GM23338 (cell line): ENCODE measurements around the gene COQ6. TPM values are rescaled to one million over a fixed set of nuclear protein-coding genes. Genes with fewer than 3 reads are reported as not detected.

Experiments
- ATAC-seq: fragments of 200-7000 bp; cut with Tn5 transposase; 3 replicates; pipeline ENCODE4 v1.9.1; 2020
- DNase-seq: peaks from one replicate; pipeline ENCODE4 v3.0.0-alpha.2; 2015; ENCODE audit warnings: low spot score
- H2AFZ ChIP-seq: fragments of 200-600 bp; sonication (generic); 2 replicates; pipeline ENCODE4 v1.8.0; 2016; ENCODE audit warnings: antibody characterized with exemption, mild to moderate bottlenecking, moderate library complexity
- H3F3A ChIP-seq: fragments of 200-600 bp; sonication (generic); replicated peaks from 2 replicates; pipeline ENCODE4 v1.8.0; 2017; ENCODE audit warnings: antibody characterized with exemption, mixed run types, low read depth
- H3K27ac ChIP-seq: fragments of 200-600 bp; sonication (generic); 2 replicates; pipeline ENCODE4 v1.6.1; 2016; ENCODE audit warnings: low read depth
- H3K27me3 ChIP-seq: fragments of 200-600 bp; sonication (generic); 2 replicates; pipeline ENCODE4 v1.8.0; 2016; ENCODE audit warnings: mild to moderate bottlenecking, mixed run types, moderate library complexity; ENCODE audit not compliant: insufficient read depth
- H3K36me3 ChIP-seq: fragments of 200-600 bp; sonication (generic); 2 replicates; pipeline ENCODE4 v1.8.0; 2016; ENCODE audit warnings: mild to moderate bottlenecking; ENCODE audit not compliant: insufficient read depth
- H3K4me1 ChIP-seq: fragments of 200-600 bp; sonication (generic); 2 replicates; pipeline ENCODE4 v1.8.0; 2016; ENCODE audit warnings: mild to moderate bottlenecking, moderate library complexity; ENCODE audit not compliant: insufficient read depth
- H3K4me2 ChIP-seq: fragments of 200-600 bp; sonication (generic); 2 replicates; pipeline ENCODE4 v1.7.1; 2017; ENCODE audit warnings: mixed run types
- H3K4me3 ChIP-seq: fragments of 200-600 bp; sonication (generic); 2 replicates; pipeline ENCODE4 v1.6.1; 2016; ENCODE audit warnings: mixed run types
- H3K79me2 ChIP-seq: fragments of 200-600 bp; sonication (generic); replicated peaks from 2 replicates; pipeline ENCODE4 v1.8.0; 2017; ENCODE audit warnings: mild to moderate bottlenecking; ENCODE audit not compliant: insufficient read depth
- H3K9me2 ChIP-seq: fragments of 200-600 bp; sonication (generic); 2 replicates; pipeline ENCODE4 v1.8.0; 2017; ENCODE audit not compliant: insufficient read depth
- H4K20me1 ChIP-seq: fragments of 200-600 bp; sonication (generic); replicated peaks from 2 replicates; pipeline ENCODE4 v1.8.0; 2017; ENCODE audit warnings: mild to moderate bottlenecking; ENCODE audit not compliant: insufficient read depth
- H3K27ac Mint-ChIP-seq: 2 replicates; pipeline ENCODE4 v1.8.0; 2020; ENCODE audit warnings: inconsistent platforms, mild to moderate bottlenecking, moderate library complexity, mixed read lengths
- H3K27me3 Mint-ChIP-seq: 3 replicates; pipeline ENCODE4 v1.8.0; 2022; ENCODE audit warnings: low read depth, mild to moderate bottlenecking, moderate library complexity, mixed read lengths, inconsistent platforms; ENCODE audit not compliant: insufficient read depth, poor library complexity
- H3K36me3 Mint-ChIP-seq: 3 replicates; pipeline ENCODE4 v1.8.0; 2021; ENCODE audit warnings: low read depth, mild to moderate bottlenecking, inconsistent platforms, moderate library complexity, mixed read lengths
- H3K4me1 Mint-ChIP-seq: 3 replicates; pipeline ENCODE4 v1.8.0; 2020; ENCODE audit warnings: mild to moderate bottlenecking, inconsistent platforms, mixed read lengths
- H3K4me3 Mint-ChIP-seq: 3 replicates; pipeline ENCODE4 v1.8.0; 2021; ENCODE audit warnings: moderate library complexity, mild to moderate bottlenecking, inconsistent platforms, mixed read lengths
- H3K9me3 Mint-ChIP-seq: 3 replicates; pipeline ENCODE4 v1.8.0; 2020; ENCODE audit warnings: moderate library complexity, mild to moderate bottlenecking, inconsistent platforms, mixed read lengths
- CREB1 ChIP-seq: fragments of 250-450 bp; sonication (Bioruptor Pico); IDR thresholded peaks from 2 replicates; pipeline ENCODE4 v1.5.0; 2020; ENCODE audit warnings: low read depth, mild to moderate bottlenecking, moderate library complexity
- CTCF ChIP-seq, 2 experiments: fragments of 200-600 bp in 1 of 2; sonication (generic) in 1 of 2; conservative IDR thresholded peaks; 2 replicates each; pipeline versions ENCODE4 v1.5.1 to v1.6.1; 2016 to 2017; ENCODE audit warnings: antibody characterized with exemption in 2 of 2, low read depth in 2 of 2, mild to moderate bottlenecking in 2 of 2, moderate library complexity in 1 of 2
- ETS1 ChIP-seq: IDR thresholded peaks from 2 replicates; pipeline ENCODE4 v1.6.1; 2016; ENCODE audit warnings: antibody characterized with exemption
- EZH2 ChIP-seq: fragments of 200-600 bp; sonication (generic); IDR thresholded peaks from one replicate; pipeline ENCODE4 v1.8.0; 2017; ENCODE audit warnings: antibody characterized with exemption, mild to moderate bottlenecking, low read depth; ENCODE audit not compliant: unreplicated experiment
- EZH2phosphoT487 ChIP-seq: fragments of 200-600 bp; sonication (generic); IDR thresholded peaks from one replicate; pipeline ENCODE4 v1.8.1; 2018; ENCODE audit warnings: antibody characterized with exemption; ENCODE audit not compliant: unreplicated experiment
- JUNB ChIP-seq: IDR thresholded peaks from one replicate; pipeline ENCODE4 v1.6.1; 2016; ENCODE audit warnings: antibody characterized with exemption; ENCODE audit not compliant: unreplicated experiment
- NANOG ChIP-seq: IDR thresholded peaks from 2 replicates; pipeline ENCODE4 v1.6.1; 2016; ENCODE audit warnings: antibody characterized with exemption, borderline replicate concordance
- POLR2AphosphoS5 ChIP-seq: IDR thresholded peaks from 2 replicates; pipeline ENCODE4 v1.6.1; 2016; ENCODE audit warnings: antibody characterized with exemption, low read depth
- REST ChIP-seq: IDR thresholded peaks from one replicate; pipeline ENCODE4 v1.6.1; 2018; ENCODE audit warnings: antibody characterized with exemption; ENCODE audit not compliant: unreplicated experiment
- STAT1 ChIP-seq: IDR thresholded peaks from one replicate; pipeline ENCODE4 v1.6.1; 2016; ENCODE audit warnings: antibody characterized with exemption; ENCODE audit not compliant: unreplicated experiment
- ZNF114 ChIP-seq: fragments of 250-450 bp; sonication (Bioruptor Pico); IDR thresholded peaks from 2 replicates; pipeline ENCODE4 v1.5.0; 2020; ENCODE audit warnings: mild to moderate bottlenecking, moderate library complexity
- ZNF331 ChIP-seq: fragments of 250-450 bp; sonication (Bioruptor Pico); IDR thresholded peaks from 2 replicates; pipeline ENCODE4 v1.5.0; 2020; ENCODE audit warnings: low read depth, mild to moderate bottlenecking, moderate library complexity
- ZNF462 ChIP-seq: fragments of 250-450 bp; sonication (Bioruptor Pico); IDR thresholded peaks from 2 replicates; pipeline ENCODE4 v1.5.0; 2020; ENCODE audit warnings: mild to moderate bottlenecking, moderate library complexity
- polyA plus RNA-seq: library from polyadenylated mRNA; unstranded; fragments of >200 nt; fragmentation: Nextera tagmentation; extraction: Ambion mirVana; gene quantifications from 2 replicates; pipeline ENCODE4 v1.2.1, GENCODE V29; 2016
- total RNA-seq: library from RNA; depleted of rRNA; stranded (reverse); fragments of >200 nt; shearing (Covaris generic); gene quantifications from 2 replicates; pipeline ENCODE4 v1.2.3, GENCODE V29; 2014

The COQ6 gene
- total and polyA plus RNA-seq, 2 experiments from 2014 or later, result 6.8 to 13.8 TPM

- no peak overlapping the region for H3K4me3 ChIP-seq
- H3K36me3 ChIP-seq, result no peaks in the 10 kb centered on the region
- TF ChIP-seq ZNF462 (CRISPR knock-in tag) (no peak), EZH2phosphoT487 (no peak), STAT1 (no peak), ZNF331 (CRISPR knock-in tag) (no peak), POLR2AphosphoS5 (no peak), ZNF114 (no peak), EZH2 (no peak), JUNB (no peak), ETS1 (no peak), NANOG (no peak), REST (no peak), CTCF (conservative IDR thresholded peaks at IDR 0.05; ENCODE audit: low read depth in 2 of 2) (no peak), CREB1 (no peak)
- no peaks in the 10 kb centered on the region for H3K4me1 ChIP-seq
- no peak overlapping the region for H3K27ac ChIP-seq
- H3K27me3 ChIP-seq, result no peaks in the 10 kb centered on the region
- no peaks in the 10 kb centered on the region for H3K9me3 Mint-ChIP-seq
- peaks cover 2% of the 10 kb centered on the region for H3K27me3 Mint-ChIP-seq
- H2AFZ ChIP-seq, result no peak overlapping the region
- DNase-seq, result no peak
- H3K27ac Mint-ChIP-seq, result no peak overlapping the region
- ATAC-seq, result no peak
- no peaks in the 10 kb centered on the region for H3K36me3 Mint-ChIP-seq
- no peaks in the 10 kb centered on the region for H3K9me2 ChIP-seq
- no peak overlapping the region for H3K4me3 Mint-ChIP-seq
- no peak overlapping the region for H3K4me2 ChIP-seq
- H3K79me2 ChIP-seq, result no peaks in the 10 kb centered on the region
- H3K4me1 Mint-ChIP-seq, result peaks cover 1% of the 10 kb centered on the region; the same call in 1 of the 3 replicates
- H4K20me1 ChIP-seq, result no peaks in the 10 kb centered on the region; the same call in 1 of the 2 replicates
- H3F3A ChIP-seq, result no peaks in the 10 kb centered on the region
Observed at GRCh38 chr14:73977896-73978295, 27.8 kb downstream of the COQ6 start.
